ENCODE results near the gene SUPT6H. TPM values are rescaled to one million over a fixed set of nuclear protein-coding genes. Genes with fewer than 3 reads are reported as not detected.

SUPT6H gene
- total RNA-seq, 2 experiments from 2014 or later: 33.7 to 76.5 TPM

DNA sequence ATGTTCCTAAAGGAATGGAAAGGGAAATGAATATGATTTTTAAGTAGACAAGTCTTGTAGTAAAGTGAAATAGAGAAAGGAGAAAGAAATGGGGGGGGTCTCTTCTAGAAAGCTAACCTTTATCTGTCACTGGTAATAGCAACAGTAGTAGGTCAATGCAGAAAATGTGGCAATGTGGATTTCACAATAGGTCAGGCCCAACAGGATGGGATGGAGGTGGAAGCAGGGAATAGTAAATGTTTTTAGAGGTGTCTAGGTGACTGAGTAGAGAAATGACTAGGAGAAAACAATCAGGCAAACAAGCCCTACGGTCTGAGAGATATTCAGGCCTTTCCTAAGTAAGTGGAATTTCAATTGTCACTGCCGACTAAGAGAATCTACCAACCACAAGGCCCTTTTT lies 42.0 kb upstream of the SUPT6H start:
- Histone ChIP-seq H3K9me3 (ENCODE audit: low read length) (no peaks in the 10 kb centered on the region), H4K20me1 (ENCODE audit: insufficient read depth, low read length) (no peaks in the 10 kb centered on the region), H3K4me1 (ENCODE audit: insufficient read depth, low read length, poor library complexity, severe bottlenecking) (peaks cover 22% of the 10 kb centered on the region), H3K27ac (ENCODE audit: low read depth, low read length, poor library complexity, severe bottlenecking) (no peak overlapping the region), H3K79me2 (ENCODE audit: insufficient read depth, low read depth, low read length) (no peaks in the 10 kb centered on the region), H2AFZ (ENCODE audit: low read length) (no peak overlapping the region), H3K4me3 (ENCODE audit: low read depth, low read length, poor library complexity, severe bottlenecking) (no peak overlapping the region), H3K36me3 (ENCODE audit: insufficient read depth, low read length) (peaks cover 99% of the 10 kb centered on the region), H3K4me2 (ENCODE audit: low read length) (no peak overlapping the region), H3K9me2 (ENCODE audit: insufficient read depth, low read length) (no peaks in the 10 kb centered on the region)
- no TSS peak for BruUV-seq (replicated peaks)
- no peak for TF ChIP-seq CTCF (conservative IDR thresholded peaks at IDR 0.05; ENCODE audit: low read length)
- no peak for TF ChIP-seq EZH2phosphoT487 (IDR thresholded peaks at IDR 0.05; ENCODE audit: borderline replicate concordance, low read depth, low read length)
- POLR2A ChIA-PET: interaction anchor here (0.7 to 1.7 kb wide), 3 partner anchors 22 to 144 kb away, joined by 3 to 7 read pairs (median 4); partner anchors contain the start of genes SDF2 and SUPT6H
- CTCF ChIA-PET (ENCODE audit: unreplicated experiment): interaction anchor here (1.1 kb wide), 1 partner anchor 24 kb away, joined by 3 read pairs; no protein-coding TSS in a partner anchor
- no peak for DNase-seq (ENCODE audit: low spot score)
- intact Hi-C loops (cut with micrococcal nuclease; ENCODE audit: unreplicated experiment): loop anchor here (10.0 kb wide), 1 partner anchor 65 kb away; no protein-coding TSS in a partner anchor

- Histone ChIP-seq H3K4me2 (ENCODE audit: low read length) (no peak overlapping the region), H4K20me1 (ENCODE audit: insufficient read depth, low read length) (no peaks in the 10 kb centered on the region), H3K27ac (ENCODE audit: low read depth, low read length, poor library complexity, severe bottlenecking) (no peak overlapping the region), H3K36me3 (ENCODE audit: insufficient read depth, low read length) (peaks cover 97% of the 10 kb centered on the region), H3K4me1 (ENCODE audit: insufficient read depth, low read length, poor library complexity, severe bottlenecking) (peaks cover 13% of the 10 kb centered on the region), H3K4me3 (ENCODE audit: low read depth, low read length, poor library complexity, severe bottlenecking) (no peak overlapping the region), H2AFZ (ENCODE audit: low read length) (no peak overlapping the region), H3K9me3 (ENCODE audit: low read length) (no peaks in the 10 kb centered on the region), H3K79me2 (ENCODE audit: insufficient read depth, low read depth, low read length) (no peaks in the 10 kb centered on the region), H3K9me2 (ENCODE audit: insufficient read depth, low read length) (no peaks in the 10 kb centered on the region)
- TF ChIP-seq EZH2phosphoT487 (IDR thresholded peaks at IDR 0.05; ENCODE audit: borderline replicate concordance, low read depth, low read length) (no peak), CTCF (conservative IDR thresholded peaks at IDR 0.05; ENCODE audit: low read length) (no peak)
- no peak for DNase-seq (ENCODE audit: low spot score)
- BruUV-seq (replicated peaks): no TSS peak
- CTCF ChIA-PET (ENCODE audit: unreplicated experiment): no interaction called here
- intact Hi-C loops (cut with micrococcal nuclease; ENCODE audit: unreplicated experiment): loop anchor here (10.0 kb wide), 1 partner anchor 63 kb away; no protein-coding TSS in a partner anchor
- POLR2A ChIA-PET: no interaction called here
Observed at GRCh38 chr17:28622186-28622585, 39.8 kb upstream of the SUPT6H start.

DNA sequence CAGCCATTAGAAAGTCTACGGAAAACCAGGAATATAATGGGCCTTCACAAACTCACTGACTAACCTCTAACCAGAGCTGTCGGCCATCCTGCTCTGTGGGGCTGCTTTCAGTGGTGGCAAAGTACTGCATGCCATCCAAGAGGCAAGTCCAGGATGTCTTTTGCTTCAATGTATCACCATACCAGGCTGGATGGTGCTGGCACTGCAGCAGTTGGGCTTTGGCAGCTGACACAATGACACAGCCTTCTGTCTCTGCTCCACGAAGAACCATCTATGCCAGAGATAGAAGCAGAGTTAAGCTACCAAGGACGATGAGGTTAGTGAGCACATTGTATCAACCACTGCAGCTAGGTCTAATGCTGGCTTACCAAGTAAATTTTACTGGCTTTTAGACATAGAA lies 38.3 kb upstream of the SUPT6H start:
- BruUV-seq (replicated peaks): no TSS peak

More for the DNA sequence above, 38.3 kb upstream of the SUPT6H start:
- H2AFZ ChIP-seq (ENCODE audit: low read length): no peak overlapping the region
- peak overlapping the region; percentile 42 for H3K27ac ChIP-seq (ENCODE audit: low read depth, low read length, poor library complexity, severe bottlenecking)
- H3K36me3 ChIP-seq (ENCODE audit: insufficient read depth, low read length): peaks cover 97% of the 10 kb centered on the region
- H3K4me2 ChIP-seq (ENCODE audit: low read length): 0 out of 2 replicates have a peak overlapping the region, but pooled peaks have one; percentile 15
- H3K4me1 ChIP-seq (ENCODE audit: insufficient read depth, low read length, poor library complexity, severe bottlenecking): peaks cover 13% of the 10 kb centered on the region
- no peaks in the 10 kb centered on the region for H4K20me1 ChIP-seq (ENCODE audit: insufficient read depth, low read length)
- CTCF ChIA-PET (ENCODE audit: unreplicated experiment): no interaction called here
- intact Hi-C loops (cut with micrococcal nuclease; ENCODE audit: unreplicated experiment): loop anchor here (10.0 kb wide), 1 partner anchor 61 kb away; no protein-coding TSS in a partner anchor
- no peaks in the 10 kb centered on the region for H3K79me2 ChIP-seq (ENCODE audit: insufficient read depth, low read depth, low read length)
- no peak for TF ChIP-seq CTCF (conservative IDR thresholded peaks at IDR 0.05; ENCODE audit: low read length)
- no peaks in the 10 kb centered on the region for H3K9me3 ChIP-seq (ENCODE audit: low read length)
- no peak overlapping the region for H3K4me3 ChIP-seq (ENCODE audit: low read depth, low read length, poor library complexity, severe bottlenecking)
- DNase-seq (ENCODE audit: low spot score): no peak
- POLR2A ChIA-PET: no interaction called here
- no peaks in the 10 kb centered on the region for H3K9me2 ChIP-seq (ENCODE audit: insufficient read depth, low read length)

Data from OCI-LY7 (cell line).